Fibroblast of lung (primary cell): ENCODE data around the gene THRB.

Source experiments
- CTCF ChIP-seq, 2 donors: IDR thresholded peaks in 1 of 2; conservative IDR thresholded peaks in 1 of 2; 1 replicate in 1 of 2; 2 replicates in 1 of 2; pipeline ENCODE4 v1.5.1; 2011 to 2012; ENCODE audit warnings: low read length in 2 of 2, control low read depth in 1 of 2, inconsistent platforms in 1 of 2, low read depth in 1 of 2, mild to moderate bottlenecking in 1 of 2
- EZH2 ChIP-seq: IDR thresholded peaks from 2 replicates; pipeline ENCODE4 v1.5.1; 2012; ENCODE audit warnings: low read length, control low read depth, mild to moderate bottlenecking; ENCODE audit errors: missing control alignments

- no peak for TF ChIP-seq CTCF (conservative IDR thresholded peaks at IDR 0.05 in 1 of 2, IDR thresholded peaks at IDR 0.05 in 1 of 2; ENCODE audit: low read depth in 1 of 2, low read length in 2 of 2)
- TF ChIP-seq EZH2, result no peak
These were observed 27.5 kb upstream of the THRB start for GRCh38 chr3:24522146-24522579.
